B cell (primary cell): ENCODE results near the gene PPP1R2C. TPM values are rescaled to one million over a fixed set of nuclear protein-coding genes. Genes with fewer than 3 reads are reported as not detected.

Experiments used
- ATAC-seq: fragments of 200-7000 bp; cut with Tn5 transposase; one replicate; pipeline ENCODE4 v1.10.0; 2021; ENCODE audit warnings: low read depth, mild to moderate bottlenecking, moderate number of reproducible peaks, moderate library complexity
- CTCF ChIA-PET: fragments of 350-600 bp; sonication (Branson Sonifier 250); formaldehyde crosslinking; loops from one replicate; lab custom pipeline; 2021; ENCODE audit warnings: antibody characterized with exemption, inconsistent platforms; lab: Charles Lee
- POLR2A ChIA-PET: fragments of 350-600 bp; sonication (Branson Sonifier 250); formaldehyde crosslinking; loops from one replicate; lab custom pipeline; 2021; ENCODE audit warnings: antibody characterized with exemption; lab: Charles Lee
- DNase-seq: peaks from one replicate; pipeline ENCODE4 v3.0.0; 2013
- H2AFZ ChIP-seq: 2 replicates; pipeline ENCODE4 v1.6.1; 2012; ENCODE audit warnings: mild to moderate bottlenecking, low read depth, low read length; ENCODE audit not compliant: insufficient read depth, poor library complexity, severe bottlenecking
- H3K27ac ChIP-seq, 2 donors: 1 replicate in 1 of 2; 2 replicates in 1 of 2; pipeline ENCODE4 v1.5.1; 2012 to 2013; ENCODE audit warnings: low read length in 2 of 2, mild to moderate bottlenecking in 2 of 2, moderate library complexity in 1 of 2
- H3K27me3 ChIP-seq, 4 experiments: fragments of 200-600 bp in 1 of 4; sonication (generic) in 1 of 4; replicated peaks in 1 of 4; 1 replicate in 2 of 4; 2 replicates in 2 of 4; pipeline versions ENCODE4 v1.6.1 to v1.7.0; 2013 to 2016; ENCODE audit warnings: low read length in 3 of 4, mild to moderate bottlenecking in 2 of 4, mixed read lengths in 1 of 4, moderate library complexity in 1 of 4; ENCODE audit not compliant: insufficient read depth in 4 of 4, control insufficient read depth in 3 of 4; ENCODE audit errors: control extremely low read depth in 1 of 4
- H3K36me3 ChIP-seq, 2 experiments: replicated peaks in 1 of 2; 1 replicate in 1 of 2; 2 replicates in 1 of 2; pipeline versions ENCODE4 v1.6.1 to v1.7.1; 2013; ENCODE audit warnings: low read length in 1 of 2; ENCODE audit not compliant: insufficient read depth in 2 of 2, control insufficient read depth in 1 of 2; ENCODE audit errors: control extremely low read depth in 1 of 2, extremely low read depth in 1 of 2
- H3K4me1 ChIP-seq, 2 donors: fragments of 200-600 bp in 1 of 2; sonication (generic) in 1 of 2; 1 replicate in 1 of 2; 2 replicates in 1 of 2; pipeline versions ENCODE4 v1.5.1 to v1.6.1; 2013 to 2017; ENCODE audit warnings: low read length in 2 of 2; ENCODE audit not compliant: control insufficient read depth in 2 of 2, insufficient read depth in 2 of 2
- H3K4me2 ChIP-seq: replicated peaks from 2 replicates; pipeline ENCODE3; 2012; ENCODE audit warnings: mild to moderate bottlenecking, low read depth, low read length; ENCODE audit not compliant: poor library complexity, severe bottlenecking
- H3K4me3 ChIP-seq, 5 experiments: fragments of 200-600 bp in 1 of 5; sonication (generic) in 1 of 5; 1 replicate in 3 of 5; 2 replicates in 2 of 5; pipeline versions ENCODE4 v1.5.1 to v1.7.0; 2011 to 2016; ENCODE audit warnings: low read length in 4 of 5, mild to moderate bottlenecking in 4 of 5, low read depth in 2 of 5, control low read depth in 1 of 5, moderate library complexity in 1 of 5; ENCODE audit not compliant: insufficient read depth in 1 of 5; ENCODE audit errors: control extremely low read depth in 1 of 5, extremely low read depth in 1 of 5
- H3K79me2 ChIP-seq: fragments of 200-600 bp; sonication (generic); one replicate; pipeline ENCODE4 v1.6.0; 2016; ENCODE audit warnings: low read length; ENCODE audit not compliant: control insufficient read depth, insufficient read depth
- H3K9ac ChIP-seq: fragments of 200-600 bp; sonication (generic); 2 replicates; pipeline ENCODE4 v1.6.1; 2017; ENCODE audit warnings: mild to moderate bottlenecking, low read length, moderate library complexity
- H3K9me3 ChIP-seq, 3 donors: one replicate each; pipeline versions ENCODE4 v1.6.1 to v1.7.1; 2013; ENCODE audit warnings: low read length in 2 of 3; ENCODE audit not compliant: control insufficient read depth in 2 of 3, insufficient read depth in 1 of 3; ENCODE audit errors: control extremely low read depth in 1 of 3
- H4K20me1 ChIP-seq: 2 replicates; pipeline ENCODE4 v1.6.0; 2012; ENCODE audit warnings: mild to moderate bottlenecking, low read length; ENCODE audit not compliant: insufficient read depth, control insufficient read depth, poor library complexity, severe bottlenecking
- H3K27ac Mint-ChIP-seq: one replicate; pipeline ENCODE4 v1.8.0; 2021; ENCODE audit warnings: mixed read lengths
- H3K27me3 Mint-ChIP-seq: one replicate; pipeline ENCODE4 v1.8.0; 2021; ENCODE audit warnings: mixed read lengths
- H3K4me1 Mint-ChIP-seq: one replicate; pipeline ENCODE4 v1.8.0; 2021; ENCODE audit warnings: mixed read lengths
- H3K4me3 Mint-ChIP-seq: one replicate; pipeline ENCODE4 v1.8.0; 2021; ENCODE audit warnings: mixed read lengths
- H3K9me3 Mint-ChIP-seq: one replicate; pipeline ENCODE4 v1.8.0; 2022; ENCODE audit warnings: mixed read lengths; ENCODE audit not compliant: insufficient read depth
- EZH2 ChIP-seq: IDR thresholded peaks from 2 replicates; pipeline ENCODE4 v1.6.1; 2012; ENCODE audit warnings: borderline replicate concordance, low read depth, mild to moderate bottlenecking, moderate library complexity, low read length; ENCODE audit not compliant: insufficient read depth, poor library complexity, severe bottlenecking
- WGBS: methylation state at CpG from one replicate; pipeline ENCODE4 v1.1.5; 2013; ENCODE audit warnings: missing lambda C conversion rate; ENCODE audit not compliant: insufficient coverage; 5-methylcytosine and 5-hydroxymethylcytosine counted together
- intact Hi-C: fragments of 100-400 bp; cut with micrococcal nuclease; formaldehyde crosslinking; loops from one replicate; pipeline ENCODE4 v1.10.0; 2022
- polyA plus RNA-seq: library from polyadenylated mRNA; depleted of rRNA; stranded (reverse); fragments of >200 nt; gene quantifications from 2 replicates; pipeline ENCODE4 v1.2.3, GENCODE V29; 2012
- total RNA-seq, 2 donors: library from RNA; stranded (reverse); fragments of 120-200 nt in 1 of 2; gene quantifications; 1 replicate in 1 of 2; 2 replicates in 1 of 2; pipeline versions ENCODE4 v1.2.3 to v1.2.4, GENCODE V29; 2013 to 2022
- TF ChIP-seq, protein P1 (sequence below): fragments of 200-600 bp; IDR thresholded peaks from one replicate; pipeline ENCODE4 v1.8.0; 2022; ENCODE audit warnings: antibody characterized with exemption, mild to moderate bottlenecking

The PPP1R2C gene
- total and polyA plus RNA-seq, 2 donors (not counting 1 experiment from before 2014, with no cell fraction given), result 10.6 TPM; not detected in 1

DNA sequence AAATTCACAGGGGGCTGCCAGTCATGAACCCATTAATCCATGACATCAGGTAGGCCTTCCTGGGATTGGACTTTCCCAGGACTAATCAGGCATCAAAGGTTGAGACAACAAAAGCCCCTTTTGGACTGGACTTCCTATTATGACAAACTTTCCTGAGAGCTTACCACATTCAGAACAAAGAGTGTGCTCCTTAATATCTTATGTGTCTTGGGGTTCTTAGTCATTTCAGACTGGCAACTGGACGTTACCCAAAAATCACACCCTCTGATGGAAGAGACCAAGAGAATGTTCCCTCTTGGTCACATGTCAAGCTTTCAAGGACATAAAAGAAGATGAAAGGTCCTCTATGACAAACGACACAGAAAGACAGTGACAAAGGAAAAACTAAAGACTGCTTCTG lies 31.6 kb upstream of the PPP1R2C start:
- POLR2A ChIA-PET, result no interaction called here
- no peaks in the 10 kb centered on the region for H3K36me3 ChIP-seq
- DNase-seq, result no peak
- Mint-ChIP-seq H3K9me3 (peaks cover 3% of the 10 kb centered on the region), H3K4me1 (peaks cover 27% of the 10 kb centered on the region), H3K4me3 (no peak overlapping the region), H3K27ac (peak overlapping the region; percentile 6), H3K27me3 (no peaks in the 10 kb centered on the region)
- CTCF ChIA-PET, result no interaction called here
- peaks cover 7 to 8% of the 10 kb centered on the region in 2 donors for H3K4me1 ChIP-seq
- no peak overlapping the region for H3K4me3 ChIP-seq
- H3K4me2 ChIP-seq, result no peak overlapping the region
- no peaks in the 10 kb centered on the region for H3K27me3 ChIP-seq
- no peaks in the 10 kb centered on the region for H4K20me1 ChIP-seq
- no peak for ATAC-seq
- H2AFZ ChIP-seq, result no peak overlapping the region
- no peaks in the 10 kb centered on the region for H3K9me3 ChIP-seq
- H3K9ac ChIP-seq, result no peak overlapping the region
- H3K79me2 ChIP-seq, result no peaks in the 10 kb centered on the region
- no peak overlapping the region for H3K27ac ChIP-seq
- WGBS, result no CpG with 5 or more reads among the region's 2 CpGs
- TF ChIP-seq EZH2, result no peak
- TF ChIP-seq, protein P1, sequence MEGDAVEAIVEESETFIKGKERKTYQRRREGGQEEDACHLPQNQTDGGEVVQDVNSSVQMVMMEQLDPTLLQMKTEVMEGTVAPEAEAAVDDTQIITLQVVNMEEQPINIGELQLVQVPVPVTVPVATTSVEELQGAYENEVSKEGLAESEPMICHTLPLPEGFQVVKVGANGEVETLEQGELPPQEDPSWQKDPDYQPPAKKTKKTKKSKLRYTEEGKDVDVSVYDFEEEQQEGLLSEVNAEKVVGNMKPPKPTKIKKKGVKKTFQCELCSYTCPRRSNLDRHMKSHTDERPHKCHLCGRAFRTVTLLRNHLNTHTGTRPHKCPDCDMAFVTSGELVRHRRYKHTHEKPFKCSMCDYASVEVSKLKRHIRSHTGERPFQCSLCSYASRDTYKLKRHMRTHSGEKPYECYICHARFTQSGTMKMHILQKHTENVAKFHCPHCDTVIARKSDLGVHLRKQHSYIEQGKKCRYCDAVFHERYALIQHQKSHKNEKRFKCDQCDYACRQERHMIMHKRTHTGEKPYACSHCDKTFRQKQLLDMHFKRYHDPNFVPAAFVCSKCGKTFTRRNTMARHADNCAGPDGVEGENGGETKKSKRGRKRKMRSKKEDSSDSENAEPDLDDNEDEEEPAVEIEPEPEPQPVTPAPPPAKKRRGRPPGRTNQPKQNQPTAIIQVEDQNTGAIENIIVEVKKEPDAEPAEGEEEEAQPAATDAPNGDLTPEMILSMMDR, result no peak
- intact Hi-C loops, result no loop called here

DNA sequence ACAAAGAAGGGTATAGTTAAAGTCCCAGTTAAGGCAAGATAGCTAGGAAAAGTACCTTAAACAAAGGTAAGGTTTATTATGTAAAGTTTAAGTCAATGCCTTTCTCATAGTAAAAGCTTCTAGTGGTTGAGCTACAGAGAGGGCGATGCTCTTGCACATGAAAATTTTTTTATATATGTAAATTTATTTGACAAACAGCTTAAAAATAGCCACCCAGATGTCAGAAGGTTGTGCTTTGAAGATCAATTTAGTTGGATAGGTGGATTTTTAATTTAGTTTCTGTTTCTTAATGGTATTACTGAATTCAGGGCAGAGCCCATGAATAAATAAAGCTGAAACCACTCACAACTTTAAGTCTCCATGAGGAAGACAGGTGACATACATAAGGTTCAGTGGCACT lies 29.4 kb upstream of the PPP1R2C start:
- intact Hi-C loops, result no loop called here
- H3K27me3 ChIP-seq, result no peaks in the 10 kb centered on the region
- no CpG with 5 or more reads among the region's 1 CpG for WGBS

More for the DNA sequence above, 29.4 kb upstream of the PPP1R2C start:
- no peak overlapping the region for H3K9ac ChIP-seq
- Mint-ChIP-seq H3K4me1 (peaks cover 12% of the 10 kb centered on the region), H3K9me3 (peaks cover 3% of the 10 kb centered on the region), H3K4me3 (no peak overlapping the region), H3K27me3 (no peaks in the 10 kb centered on the region), H3K27ac (no peak overlapping the region)
- no peaks in the 10 kb centered on the region for H3K9me3 ChIP-seq
- POLR2A ChIA-PET, result no interaction called here
- ATAC-seq (no peak), DNase-seq (peak; percentile 2)
- H3K27ac ChIP-seq, result no peak overlapping the region
- H2AFZ ChIP-seq, result no peak overlapping the region
- no peak overlapping the region for H3K4me3 ChIP-seq
- H3K36me3 ChIP-seq, result no peaks in the 10 kb centered on the region
- CTCF ChIA-PET, result no interaction called here
- H3K4me1 ChIP-seq, result peaks cover 7 to 8% of the 10 kb centered on the region in 2 donors
- H4K20me1 ChIP-seq, result no peaks in the 10 kb centered on the region
- H3K79me2 ChIP-seq, result no peaks in the 10 kb centered on the region
- TF ChIP-seq EZH2, result no peak
- TF ChIP-seq, protein P1, result no peak
- peak overlapping the region; percentile 21 for H3K4me2 ChIP-seq
